ENCODE data around the gene RAD17. TPM values are rescaled to one million over a fixed set of nuclear protein-coding genes. Genes with fewer than 3 reads are reported as not detected.
"Not testable (repeated sequence)": the region's sequence is repeated elsewhere in the genome, so short reads cannot be mapped to it uniquely, and the experiment has no call there.

RAD17 gene
- total RNA-seq: 35.3 and 36.4 TPM in 2 replicates
- long read RNA-seq, transcript RAD17-220 (18 exons, 3,057 nt): minor isoform, 11 of 115 reads
- long read RNA-seq, transcript RAD17-204 (18 exons, 2,943 nt): major isoform, 43 of 115 reads
- long read RNA-seq, partial matches to known transcripts: 35 of 115 reads
- long read RNA-seq, other reads (novel, unspliced or antisense): 20 of 115 reads

- DNase-seq (ENCODE audit: low spot score, unreplicated experiment): peak; percentile 80
- H3K4me3 Mint-ChIP-seq (ENCODE audit: low read depth): peak within 1 kb of the TSS; percentile 90
- H3K27ac Mint-ChIP-seq: peak within 1 kb of the TSS; percentile 100
- H3K9me3 Mint-ChIP-seq (ENCODE audit: low read depth): no peaks in the 10 kb centered on the region
- H3K27me3 Mint-ChIP-seq: no peaks in the 10 kb centered on the region
- H3K36me3 Mint-ChIP-seq (ENCODE audit: insufficient read depth): peaks cover 12% of the 10 kb centered on the region
- no peak for TF ChIP-seq CTCF (IDR thresholded peaks at IDR 0.05; ENCODE audit: unreplicated experiment)
- H3K4me1 Mint-ChIP-seq (ENCODE audit: low read depth): peaks cover 18% of the 10 kb centered on the region
Measured at GRCh38 chr5:69369340-69370121, at the start of gene RAD17, which contains the start of the genes AK6 and TAF9. TSS of gene RAD17 (plus strand) at chr5:69369818. CDS start at chr5:69372209, 2,391 bp downstream. TSS of gene AK6 (minus strand) at chr5:69369520. CDS start at chr5:69369490, 30 bp downstream. TSS of gene TAF9 (minus strand) at chr5:69369520. CDS start at chr5:69365737, 3,783 bp downstream.

GRCh38 chr5:69326365-69326764 lies 43.3 kb upstream of the RAD17 start:
- no peak for TF ChIP-seq CTCF (IDR thresholded peaks at IDR 0.05; ENCODE audit: unreplicated experiment)
- Mint-ChIP-seq H3K27ac (peak overlapping the region; percentile 3), H3K36me3 (ENCODE audit: insufficient read depth) (no peaks in the 10 kb centered on the region), H3K9me3 (ENCODE audit: low read depth) (no peaks in the 10 kb centered on the region), H3K4me1 (ENCODE audit: low read depth) (peaks cover 11% of the 10 kb centered on the region), H3K27me3 (no peaks in the 10 kb centered on the region), H3K4me3 (ENCODE audit: low read depth) (no peak overlapping the region)
- no peak for DNase-seq (ENCODE audit: low spot score, unreplicated experiment)

DNA sequence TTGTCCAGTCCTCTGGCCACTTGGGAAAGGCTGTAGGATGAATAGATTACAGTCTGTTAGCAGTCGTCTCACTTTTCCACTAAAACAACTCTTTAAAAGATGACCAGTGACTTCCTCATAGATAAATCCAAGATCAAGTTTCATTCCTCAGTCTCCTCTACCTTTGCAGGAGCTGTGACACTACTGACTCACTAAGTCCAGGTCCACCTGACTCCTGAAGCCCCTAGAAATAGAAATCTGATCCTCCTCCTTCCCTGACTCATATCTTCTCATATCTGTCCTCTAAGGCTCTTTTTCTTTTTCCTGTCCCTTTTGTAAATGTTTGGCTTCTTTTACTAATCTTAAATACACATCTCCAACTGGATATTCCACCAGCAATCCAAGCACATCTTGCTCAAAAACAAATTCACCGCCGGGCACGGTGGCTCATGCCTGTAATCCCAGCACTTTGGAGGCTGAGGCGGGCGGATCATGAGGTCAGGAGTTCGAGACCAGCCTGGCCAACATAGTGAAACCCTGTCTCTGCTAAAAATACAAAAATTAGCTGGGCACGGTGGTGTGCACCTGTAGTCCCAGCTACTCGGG lies 39.6 kb upstream of the RAD17 start:
- no peaks in the 10 kb centered on the region for H3K27me3 Mint-ChIP-seq
- no peaks in the 10 kb centered on the region for H3K36me3 Mint-ChIP-seq (ENCODE audit: insufficient read depth)
- peak overlapping the region; percentile 70 for H3K27ac Mint-ChIP-seq
- H3K4me1 Mint-ChIP-seq (ENCODE audit: low read depth): peaks cover 21% of the 10 kb centered on the region
- DNase-seq (ENCODE audit: low spot score, unreplicated experiment): no peak
- H3K4me3 Mint-ChIP-seq (ENCODE audit: low read depth): no peak overlapping the region
- H3K9me3 Mint-ChIP-seq (ENCODE audit: low read depth): no peaks in the 10 kb centered on the region
- TF ChIP-seq CTCF (IDR thresholded peaks at IDR 0.05; ENCODE audit: unreplicated experiment): no peak

DNA sequence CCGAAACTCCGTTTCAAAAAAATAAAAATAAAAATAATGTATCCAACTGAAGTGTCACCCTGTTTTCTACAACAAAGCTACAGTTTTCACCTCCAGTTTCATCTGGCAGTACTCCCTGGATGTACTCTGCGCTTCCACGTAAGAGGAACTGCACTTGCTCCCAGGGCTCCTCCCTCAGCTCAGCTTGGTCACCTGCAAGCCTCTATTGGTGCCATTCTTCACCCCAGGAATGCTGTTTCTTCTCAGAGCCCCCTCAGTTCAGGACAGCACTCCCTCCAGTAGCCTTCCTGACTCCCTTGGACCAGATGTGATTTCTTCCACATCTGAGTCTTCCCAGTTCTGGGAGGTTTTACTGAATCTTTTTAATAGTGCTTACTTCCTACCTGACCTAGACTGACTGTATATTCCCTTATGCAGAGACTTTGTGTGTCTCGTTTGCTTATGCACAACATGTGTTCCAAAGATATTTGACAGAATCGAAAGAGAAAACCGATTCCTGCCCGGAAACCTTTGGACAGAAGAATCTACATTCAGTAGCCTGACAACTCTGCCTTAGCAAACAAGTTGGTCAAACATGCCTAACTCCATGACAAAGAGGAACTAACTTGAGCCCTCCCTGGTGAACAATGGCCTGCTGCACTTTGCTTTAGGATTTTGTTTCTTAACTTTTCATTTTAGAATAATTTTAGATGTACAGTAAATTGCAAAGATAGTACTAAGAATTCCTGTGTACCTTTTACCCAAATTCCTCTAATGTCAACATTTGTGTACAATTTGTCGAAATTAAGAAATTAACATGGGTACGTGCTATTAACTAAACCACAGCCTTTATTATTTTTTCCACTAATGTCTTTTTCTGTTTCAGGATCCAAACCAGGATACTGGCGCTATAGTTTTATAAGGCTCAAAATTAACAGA lies 37.8 kb upstream of the RAD17 start:
- Mint-ChIP-seq H3K4me1 (ENCODE audit: low read depth) (peaks cover 21% of the 10 kb centered on the region), H3K4me3 (ENCODE audit: low read depth) (peak overlapping the region; percentile 80), H3K27me3 (no peaks in the 10 kb centered on the region), H3K36me3 (ENCODE audit: insufficient read depth) (no peaks in the 10 kb centered on the region), H3K27ac (peak overlapping the region; percentile 97), H3K9me3 (ENCODE audit: low read depth) (no peaks in the 10 kb centered on the region)
- DNase-seq (ENCODE audit: low spot score, unreplicated experiment): no peak
- TF ChIP-seq CTCF (IDR thresholded peaks at IDR 0.05; ENCODE audit: unreplicated experiment): no peak

GRCh38 chr5:69333668-69334315 lies 35.8 kb upstream of the RAD17 start:
- Mint-ChIP-seq H3K4me1 (ENCODE audit: low read depth) (peaks cover 21% of the 10 kb centered on the region), H3K27ac (peak overlapping the region; percentile 56)
- not testable (repeated sequence) for H3K4me3 Mint-ChIP-seq (ENCODE audit: low read depth); DNase-seq (ENCODE audit: low spot score, unreplicated experiment); H3K9me3 Mint-ChIP-seq (ENCODE audit: low read depth); H3K27me3 Mint-ChIP-seq; H3K36me3 Mint-ChIP-seq (ENCODE audit: insufficient read depth)
